Activated CD8-positive, alpha-beta memory T cell treated with anti-CD3 and anti-CD28 coated beads for 36 hours (primary cell): ENCODE results near the gene DIP2C. TPM values are rescaled to one million over a fixed set of nuclear protein-coding genes. Genes with fewer than 3 reads are reported as not detected.
"Not testable (repeated sequence)": the region's sequence is repeated elsewhere in the genome, so short reads cannot be mapped to it uniquely, and the experiment has no call there.

Experiments used
- CTCF ChIA-PET: fragments of 350-600 bp; sonication (Branson Sonifier 250); formaldehyde crosslinking; loops from one replicate; lab custom pipeline; 2021; ENCODE audit warnings: antibody characterized with exemption; lab: Charles Lee
- POLR2A ChIA-PET: fragments of 350-600 bp; sonication (Branson Sonifier 250); formaldehyde crosslinking; loops from one replicate; lab custom pipeline; 2021; ENCODE audit warnings: antibody characterized with exemption; lab: Charles Lee
- total RNA-seq, 2 experiments: library from RNA; stranded (reverse); gene quantifications; one replicate each; pipeline ENCODE4 v1.2.3, GENCODE V29; 2021

DIP2C gene
- total RNA-seq, 2 experiments from 2014 or later: 0.08 TPM

- POLR2A ChIA-PET: no interaction called here
Measured at GRCh38 chr10:662686-663465, 26.6 kb downstream of the DIP2C start.

GRCh38 chr10:662223-662605 is 27.3 kb downstream of the DIP2C start:
- ChIA-PET POLR2A (no interaction called here), CTCF (no interaction called here)

More at GRCh38 chr10:662686-663465, 26.6 kb downstream of the DIP2C start:
- CTCF ChIA-PET: no interaction called here

GRCh38 chr10:661597-662222 is 27.8 kb downstream of the DIP2C start:
- ChIA-PET CTCF (no interaction called here), POLR2A (no interaction called here)

- ChIA-PET CTCF (no interaction called here), POLR2A (no interaction called here)
Measured at GRCh38 chr10:660970-661596, 28.4 kb downstream of the DIP2C start.

GRCh38 chr10:660413-660969 is 29.0 kb downstream of the DIP2C start:
- ChIA-PET CTCF (no interaction called here), POLR2A (no interaction called here)

GRCh38 chr10:659688-660141 is 29.8 kb downstream of the DIP2C start:
- ChIA-PET POLR2A (no interaction called here), CTCF (no interaction called here)

- CTCF ChIA-PET, POLR2A ChIA-PET: not testable (repeated sequence)
Measured at GRCh38 chr10:657816-658350, 31.6 kb downstream of the DIP2C start.

- CTCF ChIA-PET: no interaction called here
- POLR2A ChIA-PET: no interaction called here
Measured at GRCh38 chr10:656883-657282, 32.6 kb downstream of the DIP2C start.

- ChIA-PET POLR2A (no interaction called here), CTCF (no interaction called here)
Measured at GRCh38 chr10:655184-655583, 34.3 kb downstream of the DIP2C start.

- POLR2A ChIA-PET: no interaction called here
- CTCF ChIA-PET: no interaction called here
Measured at GRCh38 chr10:654647-654996, 34.8 kb downstream of the DIP2C start.

- CTCF ChIA-PET: no interaction called here
- POLR2A ChIA-PET: no interaction called here
Measured at GRCh38 chr10:653991-654646, 35.3 kb downstream of the DIP2C start.

GRCh38 chr10:652832-653459 is 36.5 kb downstream of the DIP2C start:
- POLR2A ChIA-PET, CTCF ChIA-PET: not testable (repeated sequence)

GRCh38 chr10:652233-652632 is 37.2 kb downstream of the DIP2C start:
- POLR2A ChIA-PET: no interaction called here
- CTCF ChIA-PET: no interaction called here

GRCh38 chr10:651692-652091 is 37.8 kb downstream of the DIP2C start:
- ChIA-PET CTCF (no interaction called here), POLR2A (no interaction called here)

- ChIA-PET CTCF (no interaction called here), POLR2A (no interaction called here)
Measured at GRCh38 chr10:650886-651615, 38.4 kb downstream of the DIP2C start.

- ChIA-PET CTCF (no interaction called here), POLR2A (no interaction called here)
Measured at GRCh38 chr10:650441-650851, 39.0 kb downstream of the DIP2C start.

GRCh38 chr10:649798-650440 is 39.5 kb downstream of the DIP2C start:
- ChIA-PET CTCF (no interaction called here), POLR2A (no interaction called here)

GRCh38 chr10:649445-649797 is 40.0 kb downstream of the DIP2C start:
- ChIA-PET POLR2A (no interaction called here), CTCF (no interaction called here)
